DND-41 (cell line): Measurements from ENCODE around the gene TMEM62.

Experiments
- ATAC-seq: fragments of 200-7000 bp; cut with Tn5 transposase; 3 replicates; pipeline ENCODE4 v1.9.1; 2021; ENCODE audit warnings: low read depth; ENCODE audit not compliant: insufficient read depth
- DNase-seq: peaks from one replicate; pipeline ENCODE4 v3.0.0-alpha.2; 2020
- H2AFZ ChIP-seq: 2 replicates; pipeline ENCODE4 v1.6.0; 2012; ENCODE audit warnings: low read depth, low read length
- H3K27ac ChIP-seq: 2 replicates; pipeline ENCODE4 v1.5.1; 2012; ENCODE audit warnings: low read length, inconsistent platforms
- H3K27me3 ChIP-seq: fragments of 200-600 bp; sonication (generic); 2 replicates; pipeline ENCODE4 v1.6.0; 2012; ENCODE audit warnings: low read length, mild to moderate bottlenecking, inconsistent platforms; ENCODE audit not compliant: insufficient read depth, poor library complexity
- H3K36me3 ChIP-seq: 2 replicates; pipeline ENCODE4 v1.5.1; 2012; ENCODE audit warnings: low read length, inconsistent platforms; ENCODE audit not compliant: insufficient read depth
- H3K4me1 ChIP-seq: 2 replicates; pipeline ENCODE4 v1.5.1; 2012; ENCODE audit warnings: mild to moderate bottlenecking, low read length; ENCODE audit not compliant: insufficient read depth
- H3K4me2 ChIP-seq: 2 replicates; pipeline ENCODE4 v1.6.0; 2012; ENCODE audit warnings: mild to moderate bottlenecking, moderate library complexity, low read length, inconsistent platforms; ENCODE audit not compliant: insufficient read depth
- H3K4me3 ChIP-seq, 2 experiments: fragments of 200-600 bp in 1 of 2; shearing (Covaris generic) in 1 of 2; 2 replicates each; pipeline ENCODE4 v1.5.1; 2012 to 2016; ENCODE audit warnings: inconsistent platforms in 2 of 2, low read length in 2 of 2, mild to moderate bottlenecking in 2 of 2, low read depth in 1 of 2, moderate library complexity in 1 of 2
- H3K79me2 ChIP-seq: 2 replicates; pipeline ENCODE4 v1.6.0; 2012; ENCODE audit warnings: low read length, inconsistent platforms; ENCODE audit not compliant: insufficient read depth
- H3K9ac ChIP-seq: 2 replicates; pipeline ENCODE4 v1.6.0; 2012; ENCODE audit warnings: low read depth, mild to moderate bottlenecking, inconsistent platforms, low read length, moderate library complexity
- H3K9me3 ChIP-seq: 2 replicates; pipeline ENCODE4 v1.5.1; 2012; ENCODE audit warnings: low read length, moderate library complexity, mild to moderate bottlenecking, inconsistent platforms; ENCODE audit not compliant: insufficient read depth, severe bottlenecking
- H4K20me1 ChIP-seq: 2 replicates; pipeline ENCODE4 v1.6.0; 2012; ENCODE audit warnings: low read length; ENCODE audit not compliant: insufficient read depth
- TF ChIP-seq, protein P1 (sequence below): IDR thresholded peaks from 2 replicates; pipeline ENCODE4 v1.5.1; 2012; ENCODE audit warnings: borderline replicate concordance, low read length, moderate library complexity, mild to moderate bottlenecking; ENCODE audit not compliant: poor library complexity, severe bottlenecking; ENCODE audit errors: extremely low read depth

TMEM62 gene

DNA sequence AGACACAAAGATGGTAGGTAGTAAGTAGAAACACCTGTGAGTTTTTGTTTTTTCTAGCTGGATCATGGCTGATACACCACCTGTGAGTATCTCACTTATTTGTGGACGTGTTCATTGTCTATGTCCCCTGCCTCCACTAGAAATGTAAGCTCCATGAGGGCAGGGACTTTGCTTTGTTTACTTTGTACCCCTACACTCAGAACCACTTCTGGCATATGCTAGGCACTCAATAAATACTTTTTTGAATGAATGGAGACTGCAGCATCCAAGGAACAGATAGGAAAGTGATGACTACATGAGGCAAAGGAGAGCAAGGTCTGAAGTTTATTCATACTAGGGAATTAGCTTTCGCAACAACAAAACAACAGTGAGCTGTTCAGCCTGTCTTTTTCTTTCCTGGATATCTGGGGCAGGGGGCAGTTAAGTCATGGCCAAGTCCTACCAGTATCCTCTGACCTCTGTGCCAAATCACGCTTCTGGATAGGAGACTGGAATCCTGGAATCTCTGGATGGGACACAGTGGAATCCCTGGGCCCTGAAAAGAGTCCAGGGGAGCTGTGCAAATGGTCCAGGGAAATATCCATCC lies 99.0 kb downstream of the TMEM62 start:
- TF ChIP-seq, protein P1, sequence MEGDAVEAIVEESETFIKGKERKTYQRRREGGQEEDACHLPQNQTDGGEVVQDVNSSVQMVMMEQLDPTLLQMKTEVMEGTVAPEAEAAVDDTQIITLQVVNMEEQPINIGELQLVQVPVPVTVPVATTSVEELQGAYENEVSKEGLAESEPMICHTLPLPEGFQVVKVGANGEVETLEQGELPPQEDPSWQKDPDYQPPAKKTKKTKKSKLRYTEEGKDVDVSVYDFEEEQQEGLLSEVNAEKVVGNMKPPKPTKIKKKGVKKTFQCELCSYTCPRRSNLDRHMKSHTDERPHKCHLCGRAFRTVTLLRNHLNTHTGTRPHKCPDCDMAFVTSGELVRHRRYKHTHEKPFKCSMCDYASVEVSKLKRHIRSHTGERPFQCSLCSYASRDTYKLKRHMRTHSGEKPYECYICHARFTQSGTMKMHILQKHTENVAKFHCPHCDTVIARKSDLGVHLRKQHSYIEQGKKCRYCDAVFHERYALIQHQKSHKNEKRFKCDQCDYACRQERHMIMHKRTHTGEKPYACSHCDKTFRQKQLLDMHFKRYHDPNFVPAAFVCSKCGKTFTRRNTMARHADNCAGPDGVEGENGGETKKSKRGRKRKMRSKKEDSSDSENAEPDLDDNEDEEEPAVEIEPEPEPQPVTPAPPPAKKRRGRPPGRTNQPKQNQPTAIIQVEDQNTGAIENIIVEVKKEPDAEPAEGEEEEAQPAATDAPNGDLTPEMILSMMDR, result no peak
- H3K27me3 ChIP-seq, result peaks cover 7% of the 10 kb centered on the region
- no peaks in the 10 kb centered on the region for H3K79me2 ChIP-seq
- H4K20me1 ChIP-seq, result no peaks in the 10 kb centered on the region
- no peak overlapping the region for H3K4me2 ChIP-seq
- no peak overlapping the region for H2AFZ ChIP-seq
- H3K4me3 ChIP-seq, result no peak overlapping the region
- H3K9ac ChIP-seq, result no peak overlapping the region
- ATAC-seq (no peak), DNase-seq (no peak)
- no peaks in the 10 kb centered on the region for H3K9me3 ChIP-seq
- no peaks in the 10 kb centered on the region for H3K4me1 ChIP-seq
- no peak overlapping the region for H3K27ac ChIP-seq
- no peaks in the 10 kb centered on the region for H3K36me3 ChIP-seq
